Panc1 (cell line): Measurements from ENCODE around the gene PKD1L1. TPM values are rescaled to one million over a fixed set of nuclear protein-coding genes. Genes with fewer than 3 reads are reported as not detected.
"Not testable (repeated sequence)": the region's sequence is repeated elsewhere in the genome, so short reads cannot be mapped to it uniquely, and the experiment has no call there.

ENCODE experiments used
- ATAC-seq: fragments of 200-7000 bp; cut with Tn5 transposase; 2 replicates; pipeline ENCODE4 v1.9.1; 2020; ENCODE audit warnings: mild to moderate bottlenecking, moderate library complexity
- BruUV-seq: library from RNA; stranded (reverse); fragments of 400-500 nt; replicated peaks from 2 replicates; lab custom pipeline; 2021; lab: Mats Ljungman, UMichigan
- CTCF ChIA-PET: fragments of 300-600 bp; sonication (Branson Sonifier 250); formaldehyde crosslinking; loops from one replicate; lab custom pipeline; 2022; ENCODE audit warnings: antibody characterized with exemption; lab: Charles Lee
- POLR2A ChIA-PET: fragments of 300-600 bp; sonication (Branson Sonifier 250); formaldehyde crosslinking; loops from one replicate; lab custom pipeline; 2022; ENCODE audit warnings: antibody characterized with exemption; lab: Charles Lee
- DNase-seq: peaks from one replicate; pipeline ENCODE4 v3.0.0-alpha.2; 2010; ENCODE audit warnings: low read depth, low spot score
- H3K27ac ChIP-seq: 2 replicates; pipeline ENCODE4 v1.5.1; 2011; ENCODE audit warnings: mild to moderate bottlenecking, low read length, inconsistent platforms
- H3K27me3 ChIP-seq: fragments of 200-500 bp; sonication (Bioruptor generic); 2 replicates; pipeline ENCODE4 v1.6.0; 2014; ENCODE audit warnings: low read length, inconsistent platforms; ENCODE audit not compliant: control insufficient read depth, insufficient read depth
- H3K36me3 ChIP-seq: fragments of 200-500 bp; sonication (Bioruptor generic); 2 replicates; pipeline ENCODE4 v1.5.1; 2014; ENCODE audit warnings: inconsistent platforms, mild to moderate bottlenecking, low read length, moderate library complexity; ENCODE audit not compliant: control insufficient read depth, insufficient read depth
- H3K4me1 ChIP-seq: 2 replicates; pipeline ENCODE4 v1.5.1; 2011; ENCODE audit warnings: inconsistent platforms, mild to moderate bottlenecking, low read length, moderate library complexity; ENCODE audit not compliant: control insufficient read depth, insufficient read depth
- H3K4me3 ChIP-seq, 2 experiments: 2 replicates each; pipeline ENCODE4 v1.5.1; 2011 to 2012; ENCODE audit warnings: low read depth in 2 of 2, low read length in 2 of 2, mild to moderate bottlenecking in 2 of 2, inconsistent platforms in 1 of 2, moderate library complexity in 1 of 2
- H3K9me3 ChIP-seq: fragments of 200-500 bp; sonication (Bioruptor generic); 2 replicates; pipeline ENCODE4 v1.5.1; 2014; ENCODE audit warnings: low read depth, mild to moderate bottlenecking, inconsistent platforms, low read length, moderate library complexity; ENCODE audit not compliant: control insufficient read depth, insufficient read depth
- CTCF ChIP-seq: fragments of 450-650 bp; IDR thresholded peaks from 2 replicates; pipeline ENCODE4 v1.5.1; 2017; ENCODE audit warnings: mild to moderate bottlenecking
- POLR2AphosphoS5 ChIP-seq: IDR thresholded peaks from 2 replicates; pipeline ENCODE4 v1.6.1; 2012; ENCODE audit warnings: mild to moderate bottlenecking, low read depth, low read length, moderate library complexity
- REST ChIP-seq, 2 experiments: IDR thresholded peaks; 2 replicates each; pipeline ENCODE4 v1.6.1; 2011 to 2012; ENCODE audit warnings: low read depth in 2 of 2, control low read depth in 1 of 2, low read length in 1 of 2, mild to moderate bottlenecking in 1 of 2, moderate library complexity in 1 of 2; ENCODE audit not compliant: insufficient read depth in 1 of 2
- SIN3A ChIP-seq: IDR thresholded peaks from 2 replicates; pipeline ENCODE4 v1.6.1; 2012; ENCODE audit warnings: low read depth, mild to moderate bottlenecking, low read length, moderate library complexity, borderline replicate concordance; ENCODE audit not compliant: insufficient read depth
- TCF7L2 ChIP-seq: IDR thresholded peaks from 2 replicates; pipeline ENCODE4 v1.6.1; 2011; ENCODE audit warnings: mild to moderate bottlenecking, low read depth, low read length, inconsistent platforms
- in situ Hi-C: cut with HindIII; loops from 2 replicates; pipeline ENCODE4 v1.10.0; 2016; ENCODE audit warnings: low sequenced_read_pairs, low pct_unique_long_range_greater_than_20kb
- intact Hi-C: fragments of 100-400 bp; cut with micrococcal nuclease; formaldehyde crosslinking; loops from one replicate; pipeline ENCODE4 v1.10.0; 2022; ENCODE audit not compliant: unreplicated experiment
- total RNA-seq: library from RNA; stranded (reverse); gene quantifications from one replicate; pipeline ENCODE4 v1.2.1, GENCODE V29; 2021; ENCODE audit not compliant: unreplicated experiment

PKD1L1 gene
- total RNA-seq, 1 experiment from 2014 or later = 2.2 TPM

DNA sequence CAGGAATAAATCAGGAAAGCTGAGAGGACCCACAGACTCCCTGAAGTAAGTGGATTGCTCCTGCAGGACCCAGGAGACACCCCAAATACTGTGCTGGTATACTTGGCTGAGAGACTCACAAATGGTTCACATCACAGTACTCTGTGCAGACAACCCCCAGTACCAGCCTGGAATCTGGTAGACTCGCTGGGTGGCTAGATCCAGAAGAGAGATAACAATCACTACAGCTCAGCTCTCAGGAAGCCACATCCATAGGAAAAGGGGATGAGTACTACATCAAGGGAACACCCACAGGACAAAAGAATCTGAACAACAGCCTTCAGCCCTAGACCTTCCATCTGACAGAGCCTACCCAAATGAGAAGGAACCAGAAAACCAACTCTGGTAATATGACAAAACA is 31.8 kb downstream of the PKD1L1 start:
- H3K27ac ChIP-seq, H3K9me3 ChIP-seq, POLR2A ChIA-PET, H3K4me3 ChIP-seq, H3K4me1 ChIP-seq, H3K27me3 ChIP-seq, H3K36me3 ChIP-seq, BruUV-seq, DNase-seq, intact Hi-C loops, ATAC-seq, CTCF ChIA-PET, in situ Hi-C loops: not testable (repeated sequence)

GRCh38 chr7:47915616-47915976 is 32.7 kb downstream of the PKD1L1 start:
- no peaks in the 10 kb centered on the region for H3K9me3 ChIP-seq
- H3K4me1 ChIP-seq = no peaks in the 10 kb centered on the region
- in situ Hi-C loops (no loop called here), intact Hi-C loops (no loop called here)
- no TSS peak for BruUV-seq
- no peak for DNase-seq
- no peak overlapping the region for H3K4me3 ChIP-seq
- CTCF ChIA-PET = no interaction called here
- TF ChIP-seq SIN3A (no peak), REST (IDR thresholded peaks at IDR 0.05; ENCODE audit: insufficient read depth in 1 of 2, low read depth in 2 of 2, low read length in 1 of 2) (no peak)
- H3K27ac ChIP-seq = no peak overlapping the region
- ATAC-seq = no peak
- no peaks in the 10 kb centered on the region for H3K27me3 ChIP-seq
- H3K36me3 ChIP-seq = no peaks in the 10 kb centered on the region
- POLR2A ChIA-PET = no interaction called here

- Histone ChIP-seq H3K4me3 (no peak overlapping the region), H3K36me3 (no peaks in the 10 kb centered on the region), H3K9me3 (no peaks in the 10 kb centered on the region), H3K4me1 (no peaks in the 10 kb centered on the region), H3K27me3 (no peaks in the 10 kb centered on the region), H3K27ac (no peak overlapping the region)
- no peak for TF ChIP-seq REST (IDR thresholded peaks at IDR 0.05; ENCODE audit: insufficient read depth in 1 of 2, low read depth in 2 of 2, low read length in 1 of 2)
- TF ChIP-seq SIN3A = no peak
- no peak for TF ChIP-seq POLR2AphosphoS5
- no peak for TF ChIP-seq TCF7L2
- no peak for TF ChIP-seq CTCF
- intact Hi-C loops (no loop called here), in situ Hi-C loops (no loop called here)
- ChIA-PET CTCF (no interaction called here), POLR2A (no interaction called here)
- ATAC-seq (no peak), DNase-seq (no peak)
- BruUV-seq = no TSS peak
These were observed 33.3 kb downstream of the PKD1L1 start for GRCh38 chr7:47914717-47915615.
